RWPE2 (cell line): ENCODE data around the gene ISY1.
"Not testable (repeated sequence)": the region's sequence is repeated elsewhere in the genome, so short reads cannot be mapped to it uniquely, and the experiment has no call there.

ENCODE experiments used
- ATAC-seq: fragments of 200-7000 bp; cut with Tn5 transposase; 3 replicates; pipeline ENCODE4 v1.9.1; 2021; ENCODE audit warnings: low read depth
- DNase-seq: peaks from one replicate; pipeline ENCODE4 v3.0.0-alpha.2; 2020; ENCODE audit warnings: low spot score
- H3K27ac ChIP-seq: fragments of 450-650 bp; 2 replicates; pipeline ENCODE4 v1.5.1; 2017; ENCODE audit warnings: mild to moderate bottlenecking; ENCODE audit not compliant: poor library complexity, severe bottlenecking
- H3K27me3 ChIP-seq: fragments of 250-450 bp; sonication (Bioruptor Pico); 2 replicates; pipeline ENCODE4 v1.5.1; 2021; ENCODE audit warnings: mild to moderate bottlenecking, moderate library complexity; ENCODE audit not compliant: insufficient read depth, poor library complexity, severe bottlenecking
- H3K36me3 ChIP-seq: fragments of 250-450 bp; sonication (Bioruptor Pico); 2 replicates; pipeline ENCODE4 v1.5.1; 2020; ENCODE audit warnings: low read depth, mild to moderate bottlenecking, moderate library complexity
- H3K4me1 ChIP-seq: fragments of 250-450 bp; sonication (Bioruptor Pico); 2 replicates; pipeline ENCODE4 v1.5.1; 2021; ENCODE audit warnings: mild to moderate bottlenecking, moderate library complexity; ENCODE audit not compliant: insufficient read depth, poor library complexity, severe bottlenecking
- H3K4me3 ChIP-seq: fragments of 250-450 bp; sonication (Bioruptor Pico); 2 replicates; pipeline ENCODE4 v1.5.1; 2021; ENCODE audit warnings: mild to moderate bottlenecking, moderate library complexity; ENCODE audit not compliant: severe bottlenecking
- H3K9me3 ChIP-seq: fragments of 250-450 bp; sonication (Bioruptor Pico); 2 replicates; pipeline ENCODE4 v1.5.1; 2021; ENCODE audit warnings: mild to moderate bottlenecking, moderate library complexity; ENCODE audit not compliant: severe bottlenecking
- CTCF ChIP-seq: fragments of 450-650 bp; IDR thresholded peaks from one replicate; pipeline ENCODE4 v1.5.1; 2017; ENCODE audit warnings: mild to moderate bottlenecking, moderate library complexity; ENCODE audit not compliant: poor library complexity, severe bottlenecking

The ISY1 gene

GRCh38 chr3:129161860-129162271 is 1.0 kb upstream of the ISY1 start:
- DNase-seq, result no peak

GRCh38 chr3:129144786-129145185 is 16.1 kb downstream of the ISY1 start:
- Histone ChIP-seq H3K4me1 (no peaks in the 10 kb centered on the region), H3K4me3 (no peak overlapping the region), H3K27ac (no peak overlapping the region), H3K9me3 (no peaks in the 10 kb centered on the region), H3K36me3 (peaks cover 63% of the 10 kb centered on the region), H3K27me3 (no peaks in the 10 kb centered on the region)
- no peak for DNase-seq
- no peak for ATAC-seq
- no peak for TF ChIP-seq CTCF

More at GRCh38 chr3:129161860-129162271, 1.0 kb upstream of the ISY1 start:
- ATAC-seq, result peak; percentile 15
- Histone ChIP-seq H3K4me1 (no peaks in the 10 kb centered on the region), H3K36me3 (peaks cover 30% of the 10 kb centered on the region), H3K4me3 (peak overlapping the region; percentile 62), H3K27me3 (no peaks in the 10 kb centered on the region), H3K27ac (peak overlapping the region; percentile 87), H3K9me3 (no peaks in the 10 kb centered on the region)
- peak; percentile 55 for TF ChIP-seq CTCF

GRCh38 chr3:129141011-129141410 is 19.9 kb downstream of the ISY1 start:
- not testable (repeated sequence) for H3K27ac ChIP-seq, H3K9me3 ChIP-seq, H3K4me1 ChIP-seq, ATAC-seq, H3K27me3 ChIP-seq, H3K4me3 ChIP-seq, DNase-seq
- H3K36me3 ChIP-seq, result peaks cover 73% of the 10 kb centered on the region

GRCh38 chr3:129139911-129140310 is 21.0 kb downstream of the ISY1 start:
- DNase-seq (no peak), ATAC-seq (no peak)
- no peaks in the 10 kb centered on the region for H3K9me3 ChIP-seq
- H3K4me3 ChIP-seq, result no peak overlapping the region
- H3K27ac ChIP-seq, result no peak overlapping the region
- H3K4me1 ChIP-seq, result no peaks in the 10 kb centered on the region
- no peak for TF ChIP-seq CTCF
- peaks cover 74% of the 10 kb centered on the region for H3K36me3 ChIP-seq
- no peaks in the 10 kb centered on the region for H3K27me3 ChIP-seq

GRCh38 chr3:129136275-129136674 is 24.6 kb downstream of the ISY1 start:
- not testable (repeated sequence) for H3K4me1 ChIP-seq, DNase-seq, H3K4me3 ChIP-seq, ATAC-seq, H3K27me3 ChIP-seq, H3K9me3 ChIP-seq, H3K27ac ChIP-seq
- H3K36me3 ChIP-seq, result peaks cover 80% of the 10 kb centered on the region

- Histone ChIP-seq H3K27ac (no peak overlapping the region), H3K9me3 (no peaks in the 10 kb centered on the region), H3K27me3 (no peaks in the 10 kb centered on the region), H3K4me1 (no peaks in the 10 kb centered on the region), H3K4me3 (no peak overlapping the region), H3K36me3 (peaks cover 72% of the 10 kb centered on the region)
- no peak for DNase-seq
- ATAC-seq, result no peak
- no peak for TF ChIP-seq CTCF
Observed at GRCh38 chr3:129132097-129132866, 28.6 kb downstream of the ISY1 start.
